GM12873 (cell line): ENCODE data around the gene FUT7.

Experiments used
- CTCF ChIP-seq: IDR thresholded peaks from 2 replicates; pipeline ENCODE4 v1.5.1; 2012; ENCODE audit warnings: low read depth, mild to moderate bottlenecking, moderate library complexity, low read length, control low read depth; ENCODE audit not compliant: insufficient read depth; ENCODE audit errors: missing control alignments

FUT7 gene

DNA sequence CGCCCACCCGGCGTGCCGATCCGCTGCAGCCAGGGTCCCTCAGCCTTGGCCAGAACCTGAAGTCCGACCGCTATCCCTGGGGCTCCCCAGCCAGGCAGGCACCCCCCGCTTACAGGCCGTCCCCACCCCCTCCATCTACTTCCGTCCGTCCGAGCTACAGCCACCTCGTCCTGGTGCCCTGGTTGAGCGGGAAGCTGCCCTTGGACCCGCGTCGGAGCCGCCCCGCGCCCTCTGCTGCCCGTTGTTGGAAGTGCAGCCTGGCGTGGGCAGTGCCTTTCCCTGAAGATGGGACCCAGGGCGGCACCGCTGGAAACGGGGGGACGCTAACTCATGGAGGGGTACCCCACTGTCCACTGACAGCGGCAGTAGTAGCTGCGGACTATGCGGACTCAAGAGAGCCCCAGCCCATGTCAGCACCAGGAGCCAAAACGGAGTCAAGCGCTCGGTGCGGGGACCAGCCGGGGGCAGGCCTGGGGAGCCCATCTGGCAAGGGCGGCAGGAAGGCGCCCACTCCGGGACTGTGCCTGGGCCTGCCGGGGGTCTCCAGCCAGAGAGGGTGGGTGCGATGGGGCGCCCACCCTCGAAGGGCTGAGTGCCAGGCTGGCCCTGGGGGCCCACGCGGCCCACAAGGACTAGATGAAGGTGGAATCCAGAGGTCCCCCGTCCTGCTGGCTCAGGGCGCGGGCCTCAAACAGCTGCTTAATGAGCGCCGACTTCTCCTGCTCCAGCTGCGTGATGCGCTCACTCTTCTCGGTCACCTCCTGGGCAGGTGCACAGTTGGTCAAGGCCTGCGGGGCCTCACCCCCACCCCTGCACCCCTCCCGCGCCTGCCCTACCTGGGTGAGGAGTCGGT is 32.4 kb upstream of the FUT7 start:
- TF ChIP-seq CTCF = peak; percentile 91

GRCh38 chr9:137063311-137064026 is 31.6 kb upstream of the FUT7 start:
- no peak for TF ChIP-seq CTCF

DNA sequence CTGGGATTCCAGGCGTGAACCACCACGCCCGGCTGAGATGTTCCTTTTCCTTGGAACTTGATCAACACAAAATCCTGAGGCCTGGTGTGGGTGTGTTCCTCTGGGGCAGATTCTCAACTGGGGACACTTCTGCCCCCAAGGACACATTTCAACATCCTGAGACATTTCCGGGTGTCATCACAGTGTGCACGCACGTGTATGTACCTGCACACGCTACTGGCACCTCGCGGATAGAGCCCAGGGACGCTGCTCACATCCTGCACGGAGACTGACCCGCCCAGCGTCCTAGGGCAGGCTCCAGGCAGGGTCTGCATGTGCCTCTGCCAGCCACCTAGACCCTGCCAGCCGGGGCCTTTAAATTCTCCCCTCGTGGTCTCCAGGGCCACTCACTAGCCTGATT is 30.5 kb upstream of the FUT7 start:
- TF ChIP-seq CTCF = no peak

- TF ChIP-seq CTCF = no peak
Observed at GRCh38 chr9:137058521-137059234, 26.8 kb upstream of the FUT7 start.

DNA sequence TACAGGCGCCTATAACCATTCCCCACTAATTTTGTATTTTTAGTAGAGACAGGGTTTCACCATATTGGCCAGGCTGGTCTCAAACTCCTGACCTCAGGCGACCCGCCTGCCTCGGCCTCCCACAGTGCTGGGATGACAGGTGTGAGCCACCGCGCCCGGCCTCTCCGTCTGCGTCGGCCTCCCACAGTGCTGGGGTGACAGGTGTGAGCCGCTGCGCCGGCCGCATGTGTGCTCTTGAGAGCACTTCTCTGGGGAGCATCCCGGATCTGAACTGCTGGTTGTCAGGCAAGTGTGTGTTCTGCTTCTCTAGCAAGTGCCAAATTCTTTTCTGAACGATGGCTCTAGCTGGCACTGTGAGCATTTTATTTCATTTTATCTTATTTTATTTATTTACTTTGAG is 25.7 kb upstream of the FUT7 start:
- no peak for TF ChIP-seq CTCF

DNA sequence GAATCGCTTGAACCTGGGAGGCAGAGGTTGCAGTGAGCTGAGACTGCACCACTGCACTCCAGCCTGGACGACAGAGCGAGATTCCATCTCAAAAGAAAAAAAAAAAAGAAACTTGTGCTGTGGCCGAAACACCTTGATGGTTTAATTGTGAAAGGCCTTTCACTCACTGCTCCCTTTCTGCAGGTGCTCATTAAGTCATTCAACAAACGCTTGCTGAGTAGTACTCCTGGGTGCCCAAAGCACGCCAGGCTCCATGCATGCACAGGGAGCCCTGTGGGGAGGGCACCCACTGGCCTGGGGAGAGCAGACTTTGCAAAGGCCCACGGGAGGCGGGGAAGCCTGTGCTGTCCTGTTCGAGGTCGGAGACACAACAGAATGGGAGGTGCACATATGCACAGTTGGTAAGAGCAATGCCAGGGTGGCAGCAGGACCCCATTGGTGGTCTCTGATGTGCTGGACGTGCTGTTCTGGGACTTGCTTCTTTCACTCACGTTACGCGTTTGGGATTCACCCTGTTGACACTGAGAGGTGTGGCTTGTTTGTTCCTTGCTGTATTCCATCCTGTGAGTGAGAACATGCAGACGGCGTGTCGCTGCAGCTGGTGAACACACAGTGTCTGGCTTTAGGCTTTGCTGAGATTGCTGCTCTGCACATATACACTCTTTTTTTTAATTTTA is 25.0 kb upstream of the FUT7 start:
- no peak for TF ChIP-seq CTCF
